OCI-LY1 (cell line): ENCODE results near the gene NLRP3.
A peak's percentile ranks its signal among the peaks of the same experiment; 100 is the strongest.

Experiments used
- EZH2 ChIP-seq: fragments of 200-600 bp; sonication (generic), shearing (Covaris generic); IDR thresholded peaks from 2 replicates; pipeline ENCODE4 v1.8.0; 2017; ENCODE audit warnings: borderline replicate concordance, mixed run types, mild to moderate bottlenecking, antibody characterized with exemption, low read length, moderate library complexity, mixed read lengths
- TF ChIP-seq, protein P1 (sequence below): fragments of 200-600 bp; sonication (generic), shearing (Covaris generic); IDR thresholded peaks from 2 replicates; pipeline ENCODE4 v1.5.1; 2017; ENCODE audit warnings: mild to moderate bottlenecking, antibody characterized with exemption, low read length, moderate library complexity, mixed read lengths

DNA sequence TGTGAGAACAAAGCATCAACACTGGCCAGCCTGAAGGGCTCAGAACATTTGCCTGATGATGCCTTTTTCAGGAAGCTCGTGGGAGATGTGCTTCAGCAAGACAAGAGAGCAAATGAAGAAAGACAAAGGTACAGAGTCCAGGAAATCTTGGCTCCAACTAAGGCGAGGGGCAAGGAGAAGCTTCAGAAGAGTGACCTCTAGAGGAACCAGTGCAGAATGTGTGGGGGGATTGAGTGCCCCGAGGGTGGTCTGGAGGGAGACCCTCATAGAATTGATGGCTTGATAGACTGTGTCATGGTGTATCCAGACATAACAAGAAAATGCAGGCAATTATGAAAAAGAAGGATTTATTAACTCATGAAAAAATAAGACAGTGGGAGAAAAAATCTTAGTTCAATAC is 15.3 kb upstream of the NLRP3 start:
- TF ChIP-seq, protein P1, sequence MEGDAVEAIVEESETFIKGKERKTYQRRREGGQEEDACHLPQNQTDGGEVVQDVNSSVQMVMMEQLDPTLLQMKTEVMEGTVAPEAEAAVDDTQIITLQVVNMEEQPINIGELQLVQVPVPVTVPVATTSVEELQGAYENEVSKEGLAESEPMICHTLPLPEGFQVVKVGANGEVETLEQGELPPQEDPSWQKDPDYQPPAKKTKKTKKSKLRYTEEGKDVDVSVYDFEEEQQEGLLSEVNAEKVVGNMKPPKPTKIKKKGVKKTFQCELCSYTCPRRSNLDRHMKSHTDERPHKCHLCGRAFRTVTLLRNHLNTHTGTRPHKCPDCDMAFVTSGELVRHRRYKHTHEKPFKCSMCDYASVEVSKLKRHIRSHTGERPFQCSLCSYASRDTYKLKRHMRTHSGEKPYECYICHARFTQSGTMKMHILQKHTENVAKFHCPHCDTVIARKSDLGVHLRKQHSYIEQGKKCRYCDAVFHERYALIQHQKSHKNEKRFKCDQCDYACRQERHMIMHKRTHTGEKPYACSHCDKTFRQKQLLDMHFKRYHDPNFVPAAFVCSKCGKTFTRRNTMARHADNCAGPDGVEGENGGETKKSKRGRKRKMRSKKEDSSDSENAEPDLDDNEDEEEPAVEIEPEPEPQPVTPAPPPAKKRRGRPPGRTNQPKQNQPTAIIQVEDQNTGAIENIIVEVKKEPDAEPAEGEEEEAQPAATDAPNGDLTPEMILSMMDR, result peak; percentile 31; the same call in 1 of the 2 replicates
- no peak for TF ChIP-seq EZH2
